H9 (cell line): Measurements from ENCODE around the gene KIF26B. TPM values are rescaled to one million over a fixed set of nuclear protein-coding genes. Genes with fewer than 3 reads are reported as not detected.

Experiments
- DNase-seq: peaks from one replicate; pipeline ENCODE4 v3.0.0-alpha.2; 2017
- H2AFZ ChIP-seq: one replicate; pipeline ENCODE4 v1.6.1; 2013; ENCODE audit warnings: mild to moderate bottlenecking, low read length, control low read depth, moderate library complexity
- H2AK5ac ChIP-seq: 2 replicates; pipeline ENCODE4 v1.6.1; 2013; ENCODE audit warnings: low read length, control low read depth, mixed read lengths; ENCODE audit not compliant: insufficient read length
- H2BK120ac ChIP-seq: one replicate; pipeline ENCODE4 v1.6.1; 2013; ENCODE audit warnings: low read depth, mild to moderate bottlenecking, low read length, control low read depth, inconsistent platforms; ENCODE audit not compliant: poor library complexity, severe bottlenecking
- H2BK12ac ChIP-seq: 2 replicates; pipeline ENCODE4 v1.6.1; 2013; ENCODE audit warnings: low read length, control low read depth, mixed read lengths, low read depth; ENCODE audit not compliant: insufficient read length
- H2BK15ac ChIP-seq: 2 replicates; pipeline ENCODE4 v1.6.1; 2013; ENCODE audit warnings: low read depth, low read length, control low read depth
- H2BK20ac ChIP-seq: one replicate; pipeline ENCODE4 v1.6.1; 2013; ENCODE audit warnings: low read depth, mild to moderate bottlenecking, low read length, control low read depth, inconsistent platforms; ENCODE audit not compliant: poor library complexity, severe bottlenecking
- H2BK5ac ChIP-seq: 2 replicates; pipeline ENCODE4 v1.6.1; 2013; ENCODE audit warnings: low read length, control low read depth, mixed read lengths; ENCODE audit not compliant: insufficient read length
- H3K14ac ChIP-seq: 2 replicates; pipeline ENCODE4 v1.6.1; 2013; ENCODE audit warnings: low read length, control low read depth; ENCODE audit not compliant: insufficient read depth
- H3K18ac ChIP-seq: 2 replicates; pipeline ENCODE4 v1.6.1; 2013; ENCODE audit warnings: low read depth, mild to moderate bottlenecking, mixed read lengths, low read length, control low read depth; ENCODE audit not compliant: insufficient read length
- H3K23ac ChIP-seq: 2 replicates; pipeline ENCODE4 v1.6.1; 2013; ENCODE audit warnings: low read length, control low read depth, mixed read lengths, low read depth; ENCODE audit not compliant: insufficient read length
- H3K23me2 ChIP-seq: 2 replicates; pipeline ENCODE4 v1.6.1; 2013; ENCODE audit warnings: low read depth, mild to moderate bottlenecking, mixed read lengths, low read length, control low read depth; ENCODE audit not compliant: insufficient read length, poor library complexity, severe bottlenecking
- H3K27ac ChIP-seq: 2 replicates; pipeline ENCODE4 v1.5.1; 2013; ENCODE audit warnings: low read length, control low read depth, mixed read lengths, low read depth; ENCODE audit not compliant: insufficient read length
- H3K27me3 ChIP-seq: 2 replicates; pipeline ENCODE4 v1.6.1; 2013; ENCODE audit warnings: low read length, control low read depth, inconsistent platforms; ENCODE audit not compliant: insufficient read depth
- H3K4ac ChIP-seq: 2 replicates; pipeline ENCODE4 v1.6.1; 2013; ENCODE audit warnings: low read depth, mild to moderate bottlenecking, control low read depth, inconsistent platforms, low read length, moderate library complexity
- H3K4me1 ChIP-seq: 2 replicates; pipeline ENCODE4 v1.6.1; 2013; ENCODE audit warnings: low read length, control low read depth, inconsistent platforms; ENCODE audit not compliant: insufficient read depth
- H3K4me2 ChIP-seq: 2 replicates; pipeline ENCODE4 v1.6.1; 2013; ENCODE audit warnings: low read length, control low read depth, mixed read lengths; ENCODE audit not compliant: insufficient read length, insufficient read depth
- H3K56ac ChIP-seq: 2 replicates; pipeline ENCODE4 v1.6.1; 2013; ENCODE audit warnings: low read depth, mild to moderate bottlenecking, mixed read lengths, low read length, control low read depth; ENCODE audit not compliant: insufficient read length
- H3K79me1 ChIP-seq: 2 replicates; pipeline ENCODE4 v1.6.1; 2013; ENCODE audit warnings: low read depth, mild to moderate bottlenecking, moderate library complexity, low read length, control low read depth, inconsistent platforms; ENCODE audit not compliant: insufficient read depth, poor library complexity, severe bottlenecking
- H3K79me2 ChIP-seq: 2 replicates; pipeline ENCODE4 v1.6.1; 2013; ENCODE audit warnings: low read length, control low read depth, inconsistent platforms; ENCODE audit not compliant: insufficient read depth
- H3K9ac ChIP-seq: 2 replicates; pipeline ENCODE4 v1.6.1; 2013; ENCODE audit warnings: low read length, control low read depth, mixed read lengths; ENCODE audit not compliant: insufficient read length; ENCODE audit errors: extremely low read depth
- H3K9me3 ChIP-seq: one replicate; pipeline ENCODE4 v1.6.1; 2013; ENCODE audit warnings: low read depth, low read length, inconsistent platforms; ENCODE audit not compliant: control insufficient read depth
- H3T11ph ChIP-seq: one replicate; pipeline ENCODE4 v1.6.1; 2013; ENCODE audit warnings: mild to moderate bottlenecking, low read length, control low read depth, inconsistent platforms
- H4K20me1 ChIP-seq: one replicate; pipeline ENCODE4 v1.6.1; 2013; ENCODE audit not compliant: control insufficient read depth, insufficient read length, insufficient read depth
- H4K5ac ChIP-seq: 2 replicates; pipeline ENCODE4 v1.6.1; 2013; ENCODE audit warnings: low read depth, mild to moderate bottlenecking, mixed read lengths, low read length, control low read depth; ENCODE audit not compliant: insufficient read length
- H4K8ac ChIP-seq: replicated peaks from 2 replicates; pipeline ENCODE4 v1.6.1; 2013; ENCODE audit warnings: low read length, control low read depth, mixed read lengths, low read depth; ENCODE audit not compliant: insufficient read length
- H4K91ac ChIP-seq: 2 replicates; pipeline ENCODE4 v1.6.1; 2013; ENCODE audit warnings: low read depth, mild to moderate bottlenecking, moderate library complexity, mixed read lengths, low read length, control low read depth; ENCODE audit not compliant: insufficient read length
- H3K27ac Mint-ChIP-seq, 3 experiments: 2 replicates in 2 of 3; 3 replicates in 1 of 3; pipeline ENCODE4 v1.8.0; 2020 to 2021; ENCODE audit warnings: mixed read lengths in 3 of 3, mild to moderate bottlenecking in 1 of 3, moderate library complexity in 1 of 3
- H3K27me3 Mint-ChIP-seq: 2 replicates; pipeline ENCODE4 v1.8.0; 2021; ENCODE audit warnings: low read depth, mild to moderate bottlenecking, moderate library complexity, mixed read lengths
- H3K36me3 Mint-ChIP-seq, 3 experiments: 2 replicates in 2 of 3; 3 replicates in 1 of 3; pipeline ENCODE4 v1.8.0; 2020 to 2021; ENCODE audit warnings: low read depth in 3 of 3, mixed read lengths in 3 of 3; ENCODE audit not compliant: insufficient read depth in 1 of 3
- H3K4me1 Mint-ChIP-seq, 2 experiments: 2 replicates each; pipeline ENCODE4 v1.8.0; 2020; ENCODE audit warnings: mixed read lengths in 2 of 2
- H3K4me3 Mint-ChIP-seq, 2 experiments: 2 replicates in 1 of 2; 3 replicates in 1 of 2; pipeline ENCODE4 v1.8.0; 2020 to 2021; ENCODE audit warnings: mild to moderate bottlenecking in 2 of 2, mixed read lengths in 2 of 2, moderate library complexity in 1 of 2
- H3K9me3 Mint-ChIP-seq, 2 experiments: 2 replicates in 1 of 2; 3 replicates in 1 of 2; pipeline ENCODE4 v1.8.0; 2020; ENCODE audit warnings: mild to moderate bottlenecking in 2 of 2, mixed read lengths in 2 of 2, moderate library complexity in 1 of 2
- CTCF ChIP-seq: fragments of 200-600 bp; sonication (generic); conservative IDR thresholded peaks from 3 replicates; pipeline ENCODE4 v1.8.0; 2021; ENCODE audit warnings: antibody characterized with exemption, mild to moderate bottlenecking
- WGBS: extraction: QIAGEN DNeasy Blood & Tissue Kit; methylation state at CpG from one replicate; pipeline ENCODE4 v1.1.7; 2013; ENCODE audit warnings: missing lambda C conversion rate, low lambda C conversion rate, mixed read lengths; ENCODE audit not compliant: insufficient read length; ENCODE audit errors: extremely low coverage; 5-methylcytosine and 5-hydroxymethylcytosine counted together
- total RNA-seq: library from RNA; stranded (reverse); gene quantifications from 2 replicates; pipeline ENCODE4 v1.2.1, GENCODE V29; 2021

Gene KIF26B
- total RNA-seq, 1 experiment from 2014 or later, result 0.13 TPM

- H3K4me2 ChIP-seq, result no peak overlapping the region
- H2BK5ac ChIP-seq, result no peak overlapping the region
- no peak overlapping the region for H3K9ac ChIP-seq
- no peak overlapping the region for H3K23ac ChIP-seq
- no CpG with 5 or more reads among the region's 5 CpGs for WGBS
- no peak for DNase-seq
- no peaks in the 10 kb centered on the region for H3K9me3 ChIP-seq
- Mint-ChIP-seq H3K4me1 (peaks cover 11 to 13% of the 10 kb centered on the region in 2 experiments), H3K36me3 (no peaks in the 10 kb centered on the region), H3K4me3 (no peak overlapping the region), H3K27me3 (no peaks in the 10 kb centered on the region; the same call in none of the 2 replicates), H3K9me3 (0 out of 5 replicates have a peak, but pooled peaks cover 0 to 3% of the 10 kb centered on the region in 2 experiments), H3K27ac (peak overlapping the region in 1 of 3 experiments; percentile 13; a peak in 1 of 7 replicates)
- no peaks in the 10 kb centered on the region for H3K27me3 ChIP-seq
- H4K91ac ChIP-seq, result no peak overlapping the region
- no peak overlapping the region for H3K18ac ChIP-seq
- no peak overlapping the region for H3K14ac ChIP-seq
- H3T11ph ChIP-seq, result no peak overlapping the region
- no peak overlapping the region for H2BK12ac ChIP-seq
- no peak overlapping the region for H4K5ac ChIP-seq
- no peaks in the 10 kb centered on the region for H3K79me1 ChIP-seq
- no peak overlapping the region for H2BK15ac ChIP-seq
- no peaks in the 10 kb centered on the region for H4K20me1 ChIP-seq
- no peak overlapping the region for H3K4ac ChIP-seq
- H4K8ac ChIP-seq, result no peak overlapping the region
- H2BK120ac ChIP-seq, result no peak overlapping the region
- H2AFZ ChIP-seq, result no peak overlapping the region
- no peak overlapping the region for H3K56ac ChIP-seq
- H2AK5ac ChIP-seq, result no peak overlapping the region
- no peaks in the 10 kb centered on the region for H3K4me1 ChIP-seq
- H3K79me2 ChIP-seq, result no peaks in the 10 kb centered on the region
- no peak for TF ChIP-seq CTCF
- no peaks in the 10 kb centered on the region for H3K23me2 ChIP-seq
- H3K27ac ChIP-seq, result no peak overlapping the region
- no peak overlapping the region for H2BK20ac ChIP-seq
These were observed 121.7 kb downstream of the KIF26B start for GRCh38 chr1:245276445-245276844.
